Articular chondrocyte of knee joint (primary cell): ENCODE data around the gene GLIPR2. TPM values are rescaled to one million over a fixed set of nuclear protein-coding genes. Genes with fewer than 3 reads are reported as not detected.

Source experiments
- total RNA-seq: library from RNA; depleted of rRNA; stranded (reverse); fragments of >200 nt; gene quantifications from 2 replicates; pipeline ENCODE4 v1.2.3, GENCODE V29; 2012

Gene GLIPR2
- total RNA-seq, result 15.7 and 16.4 TPM in 2 replicates

GRCh38 chr9:36136272-36136893, at the start of gene GLIPR2:
TSS of gene GLIPR2 (plus strand) at chr9:36136733. CDS start at chr9:36136779, 46 bp downstream.

DNA sequence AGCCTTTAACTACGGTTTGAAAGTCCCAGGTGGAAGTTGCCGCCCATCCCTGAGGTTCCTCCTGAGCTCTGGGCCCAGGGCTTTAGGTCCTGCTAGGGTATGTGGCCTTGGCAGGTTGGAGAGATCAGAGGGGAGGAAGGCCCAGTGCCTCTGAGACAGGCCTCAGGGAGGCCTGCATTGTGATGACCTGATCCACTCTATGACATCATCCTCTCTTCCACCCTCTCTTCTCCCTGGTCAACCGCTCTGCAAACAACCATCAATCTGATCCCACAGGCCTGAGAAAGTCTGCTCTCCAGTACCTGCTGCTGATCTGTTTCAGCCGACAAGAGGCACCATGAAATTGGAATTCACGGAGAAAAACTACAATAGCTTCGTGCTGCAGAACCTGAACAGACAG, 32.6 kb downstream of the GLIPR2 start, which contains the start of gene CCIN:
CCIN (plus strand) TSS at position 223 of the 400 bp plus-strand sequence; CDS start at position 338, 115 bp downstream.

DNA sequence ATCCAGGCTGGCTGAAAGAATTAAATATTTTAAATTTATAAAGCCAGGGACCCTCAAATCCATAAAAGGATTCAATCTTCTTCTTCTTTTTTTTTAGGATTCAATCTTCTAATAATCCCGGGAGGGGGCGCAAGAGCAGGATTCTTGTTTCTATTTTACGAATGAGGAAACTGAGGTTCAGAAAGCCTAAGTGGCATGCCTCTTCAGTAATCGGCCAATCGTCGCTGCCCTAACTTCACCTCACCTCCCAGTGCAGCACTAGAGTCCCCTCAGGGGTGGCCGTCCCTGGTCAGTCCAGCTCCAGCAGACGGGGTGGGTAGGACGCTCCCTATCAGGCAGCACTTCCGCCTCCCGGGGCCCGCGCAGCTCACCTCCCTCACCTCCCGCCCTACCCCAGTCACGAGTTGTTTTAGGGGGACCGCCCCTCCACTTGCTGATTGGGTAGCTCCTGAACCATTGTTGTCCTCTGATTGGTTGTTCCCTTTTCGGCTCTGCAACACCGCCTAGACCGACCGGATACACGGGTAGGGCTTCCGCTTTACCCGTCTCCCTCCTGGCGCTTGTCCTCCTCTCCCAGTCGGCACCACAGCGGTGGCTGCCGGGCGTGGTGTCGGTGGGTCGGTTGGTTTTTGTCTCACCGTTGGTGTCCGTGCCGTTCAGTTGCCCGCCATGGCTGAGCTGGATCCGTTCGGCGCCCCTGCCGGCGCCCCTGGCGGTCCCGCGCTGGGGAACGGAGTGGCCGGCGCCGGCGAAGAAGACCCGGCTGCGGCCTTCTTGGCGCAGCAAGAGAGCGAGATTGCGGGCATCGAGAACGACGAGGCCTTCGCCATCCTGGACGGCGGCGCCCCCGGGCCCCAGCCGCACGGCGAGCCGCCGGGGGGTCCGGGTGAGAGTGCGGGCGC, 54.1 kb downstream of the GLIPR2 start, which contains the start of gene CLTA:
CLTA (plus strand) TSS at position 534 of the 902 bp plus-strand sequence; CDS start at position 670, 136 bp downstream.

Other genes starting within 250 kb of the GLIPR2 start
- gene HRCT1, start 230.5 kb upstream of the GLIPR2 start, total RNA-seq, result 4.7 and 5.9 TPM in 2 replicates
- 0.26 and 0.54 TPM in 2 replicates for gene SPAAR, start 227.2 kb upstream of the GLIPR2 start, total RNA-seq
- gene OR2S2, start 178.6 kb upstream of the GLIPR2 start, total RNA-seq, result 0.39 and 0.43 TPM in 2 replicates
- gene RECK, start 99.8 kb upstream of the GLIPR2 start, total RNA-seq, result 117 and 126 TPM in 2 replicates
- under 0.01 and 0.32 TPM in 2 replicates for gene CCIN, start 32.7 kb downstream of the GLIPR2 start, total RNA-seq
- gene CLTA, start 54.2 kb downstream of the GLIPR2 start, total RNA-seq, result 236 and 241 TPM in 2 replicates
- gene GNE, start 121.7 kb downstream of the GLIPR2 start, total RNA-seq, result 18.4 and 22.6 TPM in 2 replicates